Middle frontal gyrus (tissue), 1 donor: ENCODE data around the gene CATSPERB.
"Not testable (repeated sequence)": the region's sequence is repeated elsewhere in the genome, so short reads cannot be mapped to it uniquely, and the experiment has no call there.

ENCODE experiments used
- DNase-seq: peaks from one replicate; pipeline ENCODE4 v3.0.0-alpha.2; 2015; ENCODE audit warnings: low spot score; ENCODE audit errors: extremely low spot score

The CATSPERB gene

GRCh38 chr14:91732439-91732838, 553 bp upstream of the CATSPERB start:
- no peak for DNase-seq

DNA sequence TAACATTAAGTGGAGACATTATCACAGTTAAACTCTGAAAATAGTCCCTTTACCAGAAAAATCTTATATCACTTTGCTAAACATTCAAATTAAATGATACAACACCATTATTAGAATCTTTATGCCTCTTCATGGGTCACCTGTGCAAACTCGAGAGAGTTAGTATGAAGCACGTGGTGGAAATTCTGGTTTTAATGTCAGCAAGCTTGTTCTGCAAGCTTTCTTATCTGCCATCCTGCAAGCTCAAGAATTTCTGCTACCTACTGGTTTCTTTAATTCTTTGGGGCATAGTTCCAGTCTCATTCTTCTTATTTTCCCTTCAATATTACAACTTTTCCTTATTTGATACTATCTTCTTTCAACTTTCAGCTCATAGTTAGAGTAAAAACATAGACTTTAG, 868 bp downstream of the CATSPERB start:
- DNase-seq = no peak

GRCh38 chr14:91729756-91730155, 2.1 kb downstream of the CATSPERB start:
- no peak for DNase-seq

DNA sequence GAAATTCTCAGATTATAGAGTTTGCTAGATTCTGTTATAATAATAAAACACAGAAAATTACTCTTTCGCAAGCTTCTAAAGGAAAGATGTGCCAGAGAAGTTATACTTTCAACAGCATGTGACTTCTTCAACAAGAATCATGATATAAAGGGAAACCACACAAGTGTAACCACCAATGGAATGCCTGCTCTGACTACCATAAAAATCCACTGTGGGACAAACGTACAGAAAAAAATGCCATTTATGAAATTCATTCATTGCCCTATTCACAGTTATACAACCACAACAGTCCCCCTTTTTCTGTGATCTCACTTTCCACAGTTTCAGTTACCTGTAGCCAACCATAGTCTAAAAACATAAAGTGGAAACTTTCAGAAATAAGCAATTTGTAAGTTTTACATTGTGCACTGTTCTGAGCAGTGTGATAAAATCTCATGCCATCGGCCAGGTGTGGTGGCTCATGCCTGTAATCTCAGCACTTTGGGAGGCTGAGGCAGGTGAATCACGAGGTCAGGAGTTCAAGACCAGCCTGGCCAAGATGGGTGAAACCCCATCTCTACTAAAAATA, 3.2 kb downstream of the CATSPERB start:
- no peak for DNase-seq

DNA sequence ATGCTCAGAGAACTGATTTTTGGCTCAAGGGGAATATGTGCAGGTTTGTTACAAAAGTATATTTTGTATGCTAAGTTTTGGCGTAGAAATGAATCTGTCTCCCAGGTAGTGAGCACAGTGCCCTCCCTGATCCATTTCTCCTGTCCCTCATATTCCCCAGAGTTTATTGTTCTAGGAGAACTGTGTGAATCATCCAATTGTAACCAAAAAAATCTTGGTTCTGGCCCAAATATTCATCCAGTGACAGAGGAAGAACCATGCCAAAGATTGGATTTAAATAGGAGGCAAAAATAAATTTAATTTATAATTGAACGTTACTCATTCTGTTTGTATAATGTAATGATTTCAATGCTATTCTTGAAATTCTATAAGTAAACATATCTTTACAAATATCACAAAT, 4.8 kb downstream of the CATSPERB start:
- no peak for DNase-seq

GRCh38 chr14:91723501-91723900, 8.4 kb downstream of the CATSPERB start:
- no peak for DNase-seq

GRCh38 chr14:91722386-91722785, 9.5 kb downstream of the CATSPERB start:
- DNase-seq = no peak

DNA sequence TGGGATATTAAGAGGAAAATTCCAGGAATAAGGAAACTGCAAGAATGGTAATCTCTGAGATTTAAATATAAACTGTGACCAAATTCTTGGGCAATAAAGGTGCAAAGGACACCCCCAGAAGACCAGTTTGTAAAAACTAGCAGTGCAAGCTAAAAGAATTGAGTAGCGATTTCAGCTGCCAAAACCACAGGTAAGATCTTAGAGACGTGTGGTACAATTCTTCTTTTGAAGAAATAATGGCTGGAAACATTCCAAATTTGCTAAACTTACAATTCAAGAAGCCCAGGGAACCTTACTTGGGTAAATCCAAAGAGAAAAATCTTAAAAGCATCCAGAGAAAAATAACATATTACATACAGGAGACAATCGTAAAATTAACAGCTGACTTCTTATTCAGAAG, 12.0 kb downstream of the CATSPERB start:
- no peak for DNase-seq

- DNase-seq = no peak
Observed at GRCh38 chr14:91716999-91717398, 14.9 kb downstream of the CATSPERB start.

- no peak for DNase-seq
Observed at GRCh38 chr14:91714805-91715204, 17.1 kb downstream of the CATSPERB start.

DNA sequence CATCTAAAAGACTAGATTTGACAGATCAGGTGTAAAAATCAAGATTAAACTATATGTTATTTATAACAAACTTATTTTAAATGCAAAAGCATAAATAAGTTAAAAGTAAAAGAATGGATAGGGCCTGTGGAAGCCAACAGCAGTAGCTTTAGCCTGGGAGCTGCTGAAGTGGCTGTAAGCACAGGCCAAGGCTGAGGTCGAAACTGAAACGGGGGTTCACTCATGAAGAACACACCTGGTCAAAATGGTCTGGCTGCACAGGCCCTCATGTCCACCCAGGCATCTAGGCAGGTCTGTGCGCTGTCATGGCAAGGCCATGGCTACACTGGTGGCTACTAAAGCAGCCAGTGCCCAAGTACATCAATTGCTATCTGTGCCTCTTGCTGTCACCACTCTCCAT, 23.1 kb downstream of the CATSPERB start:
- DNase-seq = no peak

- DNase-seq = no peak
Observed at GRCh38 chr14:91706996-91707395, 24.9 kb downstream of the CATSPERB start.

DNA sequence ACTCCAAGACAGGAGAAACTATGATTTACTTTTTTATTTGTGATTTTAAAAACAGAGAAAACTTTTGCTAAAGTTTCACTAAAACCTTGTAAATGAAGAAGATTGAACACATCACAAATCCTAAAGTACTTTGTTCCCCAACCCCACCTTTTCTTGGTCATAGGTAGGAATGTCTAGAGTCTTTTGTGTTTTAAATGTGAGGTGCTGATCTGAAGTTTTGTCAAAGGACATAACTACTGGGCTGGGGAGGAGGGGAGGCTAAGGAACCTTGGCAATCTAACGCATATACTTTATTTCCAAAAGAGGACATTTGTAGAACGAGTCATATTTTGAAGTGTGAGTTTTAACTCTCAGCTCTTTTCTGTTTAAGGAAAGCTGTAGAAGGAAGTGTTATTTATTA, 37.2 kb downstream of the CATSPERB start:
- no peak for DNase-seq

GRCh38 chr14:91693346-91693745, 38.5 kb downstream of the CATSPERB start:
- no peak for DNase-seq

DNA sequence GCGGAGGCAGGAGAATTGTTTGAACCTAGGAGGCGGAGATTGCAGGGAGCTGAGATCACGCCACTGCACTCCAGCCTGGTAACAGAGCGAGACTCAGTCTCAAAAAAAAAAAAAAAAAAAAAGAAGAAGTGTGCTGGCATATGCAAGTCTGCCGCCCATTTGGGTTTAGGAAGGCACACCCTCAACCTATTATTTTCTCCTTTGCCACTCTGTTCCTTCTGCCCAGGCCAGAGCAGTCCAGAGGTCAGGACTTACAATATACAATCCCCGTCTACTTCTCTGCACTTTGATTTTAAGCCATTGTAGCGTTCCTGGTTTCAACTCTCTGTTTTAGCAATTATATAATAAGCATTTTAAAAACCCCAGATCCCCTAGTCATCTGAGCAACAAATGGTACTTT, 39.8 kb downstream of the CATSPERB start:
- no peak for DNase-seq

DNA sequence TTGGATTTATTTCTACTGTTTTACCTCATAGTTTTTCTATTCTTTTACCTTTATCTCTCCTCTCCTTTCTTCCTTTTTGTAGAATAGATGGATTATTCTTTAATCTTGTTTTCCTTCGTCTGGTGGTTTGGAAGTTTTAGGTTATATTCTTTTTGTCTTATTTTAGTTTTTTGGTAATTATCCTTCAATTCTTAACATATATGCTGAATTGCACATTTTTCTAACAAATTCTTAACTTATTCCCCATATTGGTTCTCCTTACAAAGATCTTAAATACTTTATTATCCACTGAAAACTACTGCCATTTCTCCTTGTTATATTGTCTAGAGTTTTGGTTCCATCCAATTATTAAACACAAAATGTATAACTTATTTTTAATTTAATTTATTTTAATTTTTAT, 42.3 kb downstream of the CATSPERB start:
- no peak for DNase-seq

DNA sequence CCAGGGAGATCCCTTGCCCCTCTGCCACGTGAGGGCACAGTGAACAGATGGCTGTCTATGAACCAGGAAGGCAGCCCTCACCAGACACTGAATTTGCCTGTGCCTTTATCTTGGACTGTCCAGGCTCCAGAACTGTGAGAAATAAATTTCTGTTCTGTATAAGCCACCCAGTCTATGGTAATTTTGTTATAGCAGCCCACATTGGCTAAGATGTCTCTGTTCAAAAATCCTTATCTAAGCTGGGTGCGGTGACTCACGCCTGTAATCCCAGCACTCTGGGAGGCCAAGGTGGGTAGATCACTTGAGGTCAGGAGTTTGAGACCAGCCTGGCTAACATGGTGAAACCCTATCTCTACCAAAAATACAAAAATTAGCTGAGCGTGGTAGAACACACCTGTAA, 44.5 kb downstream of the CATSPERB start:
- DNase-seq = not testable (repeated sequence)

GRCh38 chr14:91685600-91685999, 46.3 kb downstream of the CATSPERB start:
- no peak for DNase-seq

GRCh38 chr14:91681893-91682563, 49.9 kb downstream of the CATSPERB start:
- no peak for DNase-seq

GRCh38 chr14:91681118-91681517, 50.8 kb downstream of the CATSPERB start:
- no peak for DNase-seq

DNA sequence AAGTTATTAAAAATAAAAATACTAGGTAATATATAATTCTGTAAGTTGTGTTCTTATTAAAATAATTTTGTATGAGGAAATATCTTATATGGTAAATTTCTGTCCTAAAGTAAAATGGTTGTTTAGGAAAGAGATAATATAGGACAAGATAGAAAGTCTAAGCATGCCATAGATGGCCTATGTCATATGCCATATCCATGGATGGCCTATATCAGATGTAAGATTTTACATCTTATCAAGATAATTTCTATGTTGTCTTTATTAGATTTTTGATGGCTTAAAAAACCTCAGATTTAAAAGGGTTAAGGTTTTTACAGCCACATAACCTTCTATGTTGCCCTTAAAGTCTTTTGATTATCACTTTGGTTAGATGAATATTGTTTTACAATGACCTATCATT, 52.6 kb downstream of the CATSPERB start:
- DNase-seq = no peak

GRCh38 chr14:91677687-91678086, 54.2 kb downstream of the CATSPERB start:
- not testable (repeated sequence) for DNase-seq

- DNase-seq = no peak
Observed at GRCh38 chr14:91674911-91675310, 57.0 kb downstream of the CATSPERB start.
